PC-3 (cell line): Measurements from ENCODE around the gene EPGN. TPM values are rescaled to one million over a fixed set of nuclear protein-coding genes. Genes with fewer than 3 reads are reported as not detected.

ENCODE experiments used
- ATAC-seq: fragments of 200-7000 bp; cut with Tn5 transposase; 2 replicates; pipeline ENCODE4 v1.9.1; 2020; ENCODE audit warnings: mild to moderate bottlenecking, moderate library complexity
- BruUV-seq: library from RNA; stranded (reverse); fragments of 400-500 nt; replicated peaks from 2 replicates; lab custom pipeline; 2021; lab: Mats Ljungman, UMichigan
- CTCF ChIA-PET: fragments of 300-600 bp; sonication (Branson Sonifier 250); formaldehyde crosslinking; loops from one replicate; lab custom pipeline; 2022; ENCODE audit warnings: antibody characterized with exemption; lab: Charles Lee
- POLR2A ChIA-PET: fragments of 300-600 bp; sonication (Branson Sonifier 250); formaldehyde crosslinking; loops from one replicate; lab custom pipeline; 2022; ENCODE audit warnings: antibody characterized with exemption; ENCODE audit not compliant: unreplicated experiment; lab: Charles Lee
- DNase-seq: peaks from one replicate; pipeline ENCODE4 v3.0.0-alpha.2; 2015
- H2AFZ ChIP-seq: fragments of 300-600 bp; sonication (generic); 2 replicates; pipeline ENCODE4 v1.6.0; 2016; ENCODE audit warnings: antibody characterized with exemption, low read length
- H3F3A ChIP-seq: fragments of 300-600 bp; sonication (generic); one replicate; pipeline ENCODE4 v1.6.0; 2017; ENCODE audit warnings: antibody characterized with exemption, low read length, control low read depth, mild to moderate bottlenecking; ENCODE audit not compliant: unreplicated experiment
- H3K27ac ChIP-seq: fragments of 300-600 bp; sonication (generic); 2 replicates; pipeline ENCODE4 v1.5.1; 2016; ENCODE audit warnings: mild to moderate bottlenecking, low read length
- H3K27me3 ChIP-seq: fragments of 300-600 bp; sonication (generic); 2 replicates; pipeline ENCODE4 v1.6.1; 2016; ENCODE audit warnings: low read length, mixed read lengths
- H3K36me3 ChIP-seq: fragments of 300-600 bp; sonication (generic); 2 replicates; pipeline ENCODE4 v1.6.1; 2016; ENCODE audit warnings: low read depth, mixed run types, low read length, mixed read lengths
- H3K4me1 ChIP-seq: fragments of 300-600 bp; sonication (generic); 2 replicates; pipeline ENCODE4 v1.5.1; 2016; ENCODE audit warnings: low read length; ENCODE audit not compliant: insufficient read depth
- H3K4me2 ChIP-seq: fragments of 300-600 bp; sonication (generic); 2 replicates; pipeline ENCODE4 v1.6.0; 2016; ENCODE audit warnings: low read length
- H3K4me3 ChIP-seq: fragments of 300-600 bp; sonication (generic); 2 replicates; pipeline ENCODE4 v1.5.1; 2016; ENCODE audit warnings: mild to moderate bottlenecking, low read length, mixed read lengths
- H3K79me2 ChIP-seq: fragments of 300-600 bp; sonication (generic); 2 replicates; pipeline ENCODE4 v1.6.1; 2017; ENCODE audit warnings: low read length, mixed read lengths
- H3K9ac ChIP-seq: fragments of 300-600 bp; sonication (generic); 2 replicates; pipeline ENCODE4 v1.6.0; 2016; ENCODE audit warnings: mild to moderate bottlenecking, low read length
- H3K9me2 ChIP-seq: fragments of 300-600 bp; sonication (generic); replicated peaks from 2 replicates; pipeline ENCODE4 v1.6.1; 2016; ENCODE audit warnings: mixed run types, low read length, mixed read lengths
- H3K9me3 ChIP-seq: fragments of 300-600 bp; sonication (generic); 2 replicates; pipeline ENCODE4 v1.6.1; 2016; ENCODE audit warnings: low read length, mixed read lengths
- H4K20me1 ChIP-seq: fragments of 300-600 bp; sonication (generic); 2 replicates; pipeline ENCODE4 v1.6.1; 2016; ENCODE audit warnings: low read length, mixed read lengths
- EZH2 ChIP-seq: fragments of 300-600 bp; sonication (generic); IDR thresholded peaks from one replicate; pipeline ENCODE4 v1.6.1; 2017; ENCODE audit warnings: antibody characterized with exemption, mild to moderate bottlenecking, low read length; ENCODE audit not compliant: unreplicated experiment
- EZH2phosphoT487 ChIP-seq: fragments of 300-600 bp; sonication (generic); IDR thresholded peaks from 2 replicates; pipeline ENCODE4 v1.6.1; 2018; ENCODE audit warnings: mild to moderate bottlenecking, antibody characterized with exemption, low read length, borderline replicate concordance
- intact Hi-C: fragments of 100-400 bp; cut with micrococcal nuclease; formaldehyde crosslinking; loops from 2 replicates; pipeline ENCODE4 v1.9.0; 2023
- total RNA-seq: library from RNA; depleted of rRNA; stranded (reverse); fragments of >200 nt; gene quantifications from 2 replicates; pipeline ENCODE4 v1.2.3, GENCODE V29; 2014
- TF ChIP-seq, protein P1 (sequence below): fragments of 300-600 bp; sonication (generic); conservative IDR thresholded peaks from 2 replicates; pipeline ENCODE4 v1.5.1; 2017; ENCODE audit warnings: antibody characterized with exemption, low read depth, mild to moderate bottlenecking, low read length

The EPGN gene
- total RNA-seq, 1 experiment from 2014 or later = 98.0 TPM

DNA sequence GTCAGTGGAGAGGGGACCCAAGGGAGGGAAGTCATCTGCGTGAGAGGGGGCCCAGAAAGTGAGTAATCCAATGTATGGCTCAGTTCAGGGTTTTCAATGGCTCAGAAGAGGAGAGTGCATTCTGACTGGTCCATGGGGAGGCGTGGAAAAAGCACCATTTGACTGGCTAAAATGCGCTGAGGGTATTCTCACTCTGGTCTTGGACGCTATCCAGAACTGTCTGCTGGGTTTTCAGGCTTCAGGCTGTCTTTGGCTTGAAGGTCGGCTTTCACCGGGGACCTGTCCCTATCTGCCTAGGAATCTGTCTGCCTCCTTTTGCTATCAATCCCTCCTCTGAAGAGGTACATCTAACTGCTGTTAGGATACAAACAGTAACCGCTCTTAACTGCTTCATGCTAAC is 26.4 kb downstream of the EPGN start:
- no peak overlapping the region for H2AFZ ChIP-seq
- no peaks in the 10 kb centered on the region for H3K79me2 ChIP-seq
- no peaks in the 10 kb centered on the region for H3K27me3 ChIP-seq
- ChIA-PET CTCF (no interaction called here), POLR2A (no interaction called here)
- H3K9me3 ChIP-seq = no peaks in the 10 kb centered on the region
- no peak overlapping the region for H3K4me3 ChIP-seq
- TF ChIP-seq EZH2 = no peak
- TF ChIP-seq, protein P1, sequence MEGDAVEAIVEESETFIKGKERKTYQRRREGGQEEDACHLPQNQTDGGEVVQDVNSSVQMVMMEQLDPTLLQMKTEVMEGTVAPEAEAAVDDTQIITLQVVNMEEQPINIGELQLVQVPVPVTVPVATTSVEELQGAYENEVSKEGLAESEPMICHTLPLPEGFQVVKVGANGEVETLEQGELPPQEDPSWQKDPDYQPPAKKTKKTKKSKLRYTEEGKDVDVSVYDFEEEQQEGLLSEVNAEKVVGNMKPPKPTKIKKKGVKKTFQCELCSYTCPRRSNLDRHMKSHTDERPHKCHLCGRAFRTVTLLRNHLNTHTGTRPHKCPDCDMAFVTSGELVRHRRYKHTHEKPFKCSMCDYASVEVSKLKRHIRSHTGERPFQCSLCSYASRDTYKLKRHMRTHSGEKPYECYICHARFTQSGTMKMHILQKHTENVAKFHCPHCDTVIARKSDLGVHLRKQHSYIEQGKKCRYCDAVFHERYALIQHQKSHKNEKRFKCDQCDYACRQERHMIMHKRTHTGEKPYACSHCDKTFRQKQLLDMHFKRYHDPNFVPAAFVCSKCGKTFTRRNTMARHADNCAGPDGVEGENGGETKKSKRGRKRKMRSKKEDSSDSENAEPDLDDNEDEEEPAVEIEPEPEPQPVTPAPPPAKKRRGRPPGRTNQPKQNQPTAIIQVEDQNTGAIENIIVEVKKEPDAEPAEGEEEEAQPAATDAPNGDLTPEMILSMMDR = no peak
- no peak for TF ChIP-seq EZH2phosphoT487
- intact Hi-C loops = no loop called here
- H3K9me2 ChIP-seq = no peaks in the 10 kb centered on the region
- peaks cover under 1% of the 10 kb centered on the region for H3F3A ChIP-seq
- no peak overlapping the region for H3K4me2 ChIP-seq
- peaks cover 6% of the 10 kb centered on the region; the same call in 1 of the 2 replicates for H3K36me3 ChIP-seq
- no peak overlapping the region for H3K27ac ChIP-seq
- DNase-seq (no peak), ATAC-seq (no peak)
- peaks cover 26% of the 10 kb centered on the region for H3K4me1 ChIP-seq
- no peak overlapping the region for H3K9ac ChIP-seq
- no peaks in the 10 kb centered on the region for H4K20me1 ChIP-seq
- BruUV-seq = no TSS peak

DNA sequence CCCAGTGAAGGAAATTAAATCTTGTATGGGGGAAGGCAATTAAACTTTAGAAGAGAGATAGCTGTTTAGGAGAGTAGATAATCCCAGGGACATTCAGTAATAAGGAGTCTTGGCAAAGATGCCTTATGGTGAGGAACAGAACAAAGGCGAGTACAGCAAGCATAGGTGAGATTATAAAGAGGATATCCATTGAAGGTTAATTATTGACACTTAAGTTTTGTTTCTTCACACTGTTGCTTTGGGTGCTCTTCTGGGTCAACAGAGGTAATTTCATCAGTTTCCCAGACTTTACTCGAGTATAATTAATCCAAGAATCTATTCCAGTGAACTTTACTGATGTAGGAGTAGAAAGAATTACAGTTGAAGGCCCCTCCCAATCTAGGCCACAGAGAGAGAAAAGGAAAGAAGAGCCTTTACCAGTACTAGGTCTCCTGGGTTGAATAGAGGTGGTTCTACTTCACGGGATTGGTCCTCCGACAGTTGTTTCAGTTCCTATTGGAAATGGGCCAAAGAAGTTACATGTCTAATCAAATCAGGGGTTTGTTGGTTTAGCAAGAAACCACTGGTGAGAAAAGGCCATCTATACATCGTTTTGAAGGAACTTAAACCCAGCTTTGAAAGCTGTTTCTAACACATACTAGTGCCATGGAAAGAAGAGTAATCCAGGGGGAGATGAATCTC is 27.2 kb downstream of the EPGN start:
- ChIA-PET CTCF (no interaction called here), POLR2A (no interaction called here)
- H3K4me1 ChIP-seq = peaks cover 19% of the 10 kb centered on the region
- no peaks in the 10 kb centered on the region for H3K79me2 ChIP-seq
- no peak overlapping the region for H3K27ac ChIP-seq
- H3K9me3 ChIP-seq = no peaks in the 10 kb centered on the region
- H2AFZ ChIP-seq = no peak overlapping the region
- no peak overlapping the region for H3K9ac ChIP-seq
- intact Hi-C loops = no loop called here
- TF ChIP-seq EZH2 (no peak), EZH2phosphoT487 (no peak)
- TF ChIP-seq, protein P1 = no peak
- ATAC-seq (no peak), DNase-seq (no peak)
- no peak overlapping the region for H3K4me3 ChIP-seq
- H3K36me3 ChIP-seq = peaks cover 6% of the 10 kb centered on the region; the same call in 1 of the 2 replicates
- no TSS peak for BruUV-seq
- H3K9me2 ChIP-seq = no peaks in the 10 kb centered on the region
- H4K20me1 ChIP-seq = no peaks in the 10 kb centered on the region
- no peaks in the 10 kb centered on the region for H3K27me3 ChIP-seq
- no peaks in the 10 kb centered on the region for H3F3A ChIP-seq
- H3K4me2 ChIP-seq = no peak overlapping the region

DNA sequence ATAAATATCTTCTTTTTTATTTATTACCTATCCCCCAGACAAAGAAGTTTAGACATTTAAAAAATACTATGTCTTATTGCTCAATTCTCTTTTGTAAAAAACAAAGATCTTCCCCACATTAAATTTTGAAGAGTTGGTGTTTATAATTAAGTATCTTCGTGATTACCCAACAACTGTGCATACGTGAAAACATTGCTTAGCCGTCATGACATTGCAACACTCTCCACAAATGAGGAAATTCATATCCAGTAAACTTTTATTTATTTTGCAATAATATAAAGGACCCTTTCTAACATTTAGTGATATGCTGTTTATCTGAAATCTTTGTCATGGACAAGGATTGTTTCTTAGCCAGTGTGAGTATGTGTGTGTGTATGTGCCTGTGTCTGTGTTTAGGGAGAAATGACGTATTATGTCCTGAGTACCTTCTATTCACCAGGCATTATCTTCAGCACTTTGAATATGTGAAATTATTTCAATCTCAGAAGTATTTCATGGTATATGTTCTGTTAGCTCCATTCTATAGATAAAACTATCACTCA is 30.6 kb downstream of the EPGN start:
- CTCF ChIA-PET = no interaction called here
- Histone ChIP-seq H3K9me3 (no peaks in the 10 kb centered on the region), H3F3A (no peaks in the 10 kb centered on the region), H3K4me3 (no peak overlapping the region), H3K9ac (no peak overlapping the region), H3K79me2 (no peaks in the 10 kb centered on the region), H3K9me2 (no peaks in the 10 kb centered on the region), H3K4me2 (no peak overlapping the region), H4K20me1 (no peaks in the 10 kb centered on the region), H2AFZ (no peak overlapping the region), H3K27ac (peak overlapping the region; percentile 73; the same call in 1 of the 2 replicates), H3K27me3 (no peaks in the 10 kb centered on the region), H3K4me1 (peaks cover 17% of the 10 kb centered on the region), H3K36me3 (no peaks in the 10 kb centered on the region)
- no TSS peak for BruUV-seq
- POLR2A ChIA-PET = interaction anchor here (0.6 kb wide), 1 partner anchor 11 kb away, joined by 3 read pairs; no protein-coding TSS in a partner anchor
- no peak for TF ChIP-seq EZH2phosphoT487
- TF ChIP-seq, protein P1 = no peak
- TF ChIP-seq EZH2 = no peak
- DNase-seq (no peak), ATAC-seq (no peak)
- intact Hi-C loops = no loop called here
